Tibial artery (tissue), 4 donors: ENCODE data around the gene ACBD4.

Source experiments
- DNase-seq, 2 donors: peaks; one replicate each; pipeline ENCODE4 v3.0.0-alpha.2; 2019
- H3K27ac ChIP-seq, 2 donors: fragments of 200-600 bp; sonication (generic) in 1 of 2; 1 replicate in 1 of 2; 2 replicates in 1 of 2; pipeline ENCODE4 v1.5.1; 2018 to 2019; ENCODE audit warnings: mild to moderate bottlenecking in 1 of 2
- H3K27me3 ChIP-seq, 2 donors: fragments of 200-600 bp; sonication (generic) in 1 of 2; one replicate each; pipeline versions ENCODE4 v1.5.1 to v1.6.0; 2016 to 2019
- H3K36me3 ChIP-seq, 3 donors: fragments of 200-600 bp; sonication (generic) in 2 of 3; one replicate each; pipeline ENCODE4 v1.5.1; 2016 to 2019; ENCODE audit warnings: mild to moderate bottlenecking in 2 of 3
- H3K4me1 ChIP-seq, 4 donors: fragments of 200-600 bp; sonication (generic) in 2 of 4; 1 replicate in 3 of 4; 2 replicates in 1 of 4; pipeline ENCODE4 v1.5.1; 2016 to 2019
- H3K4me3 ChIP-seq, 2 donors: fragments of 200-600 bp; sonication (generic) in 1 of 2; 1 replicate in 1 of 2; 2 replicates in 1 of 2; pipeline ENCODE4 v1.5.1; 2018 to 2019; ENCODE audit warnings: mild to moderate bottlenecking in 2 of 2
- H3K9me3 ChIP-seq, 3 donors: fragments of 200-600 bp; sonication (generic) in 1 of 3; one replicate each; pipeline ENCODE4 v1.5.1; 2016 to 2019
- CTCF ChIP-seq, 2 experiments: fragments of 200-600 bp in 1 of 2; fragments of 450-650 bp in 1 of 2; IDR thresholded peaks; one replicate each; pipeline ENCODE4 v1.5.1; 2017 to 2019; ENCODE audit warnings: antibody characterized with exemption in 2 of 2, mild to moderate bottlenecking in 1 of 2, moderate library complexity in 1 of 2
- intact Hi-C: fragments of 100-400 bp; cut with DNase I; formaldehyde crosslinking; loops from one replicate; pipeline ENCODE4 v1.15.0; 2023; ENCODE audit warnings: low total_unique reads

Gene ACBD4

GRCh38 chr17:45149669-45150664, 14.5 kb downstream of the ACBD4 start:
- peak in 1 of 2 experiments; percentile 11 for TF ChIP-seq CTCF (IDR thresholded peaks at IDR 0.05)
- Histone ChIP-seq H3K9me3 (no peaks in the 10 kb centered on the region), H3K4me3 (peak overlapping the region; percentile 74 to 78), H3K27ac (peak overlapping the region; percentile 95 to 97), H3K27me3 (no peaks in the 10 kb centered on the region), H3K36me3 (no peaks in the 10 kb centered on the region), H3K4me1 (peaks cover 0 to 61% (median 44%) of the 10 kb centered on the region in 4 donors)
- intact Hi-C loops, result no loop called here
- DNase-seq, result peak; percentile 83 to 89

GRCh38 chr17:45150911-45151809, 15.7 kb downstream of the ACBD4 start:
- H3K36me3 ChIP-seq, result no peaks in the 10 kb centered on the region
- DNase-seq, result no peak
- no peaks in the 10 kb centered on the region for H3K9me3 ChIP-seq
- H3K27me3 ChIP-seq, result no peaks in the 10 kb centered on the region
- TF ChIP-seq CTCF (IDR thresholded peaks at IDR 0.05), result no peak
- H3K4me3 ChIP-seq, result peak overlapping the region; percentile 74 to 78
- H3K4me1 ChIP-seq, result peaks cover 0 to 61% (median 39%) of the 10 kb centered on the region in 4 donors
- H3K27ac ChIP-seq, result peak overlapping the region; percentile 95 to 97
- intact Hi-C loops, result no loop called here

- Histone ChIP-seq H3K27ac (no peak overlapping the region), H3K9me3 (no peaks in the 10 kb centered on the region), H3K27me3 (no peaks in the 10 kb centered on the region), H3K4me1 (peaks cover 0 to 90% (median 54%) of the 10 kb centered on the region in 4 donors), H3K4me3 (no peak overlapping the region), H3K36me3 (no peaks in the 10 kb centered on the region)
- TF ChIP-seq CTCF (IDR thresholded peaks at IDR 0.05), result no peak
- intact Hi-C loops, result no loop called here
- no peak for DNase-seq
Observed at GRCh38 chr17:45155029-45155428, 19.5 kb downstream of the ACBD4 start.

GRCh38 chr17:45155483-45155882, 20.0 kb downstream of the ACBD4 start:
- H3K9me3 ChIP-seq, result no peaks in the 10 kb centered on the region
- no peak for DNase-seq
- H3K4me1 ChIP-seq, result peaks cover 0 to 89% (median 55%) of the 10 kb centered on the region in 4 donors
- no peak for TF ChIP-seq CTCF (IDR thresholded peaks at IDR 0.05)
- no peaks in the 10 kb centered on the region for H3K27me3 ChIP-seq
- H3K4me3 ChIP-seq, result no peak overlapping the region
- H3K27ac ChIP-seq, result peak overlapping the region; percentile 9 to 26
- no peaks in the 10 kb centered on the region for H3K36me3 ChIP-seq
- intact Hi-C loops, result no loop called here

GRCh38 chr17:45156242-45156641, 20.8 kb downstream of the ACBD4 start:
- Histone ChIP-seq H3K4me3 (no peak overlapping the region), H3K27me3 (no peaks in the 10 kb centered on the region), H3K4me1 (peaks cover 0 to 81% (median 49%) of the 10 kb centered on the region in 4 donors), H3K9me3 (no peaks in the 10 kb centered on the region), H3K27ac (no peak overlapping the region), H3K36me3 (no peaks in the 10 kb centered on the region)
- intact Hi-C loops, result no loop called here
- no peak for DNase-seq
- no peak for TF ChIP-seq CTCF (IDR thresholded peaks at IDR 0.05)
